Tibial nerve (tissue), 4 donors: Measurements from ENCODE around the gene MTCL1. TPM values are rescaled to one million over a fixed set of nuclear protein-coding genes. Genes with fewer than 3 reads are reported as not detected.
A peak's percentile ranks its signal among the peaks of the same experiment; 100 is the strongest.

Experiments used
- DNase-seq, 2 donors: peaks; one replicate each; pipeline ENCODE4 v3.0.0-alpha.2; 2019; ENCODE audit warnings: low spot score in 2 of 2
- H3K27ac ChIP-seq, 4 donors: fragments of 200-600 bp; sonication (generic) in 3 of 4; one replicate each; pipeline ENCODE4 v1.5.1; 2017 to 2019; ENCODE audit warnings: mild to moderate bottlenecking in 1 of 4
- H3K27me3 ChIP-seq, 2 donors: fragments of 200-600 bp; sonication (generic) in 1 of 2; one replicate each; pipeline versions ENCODE4 v1.5.1 to v1.6.0; 2017 to 2019
- H3K36me3 ChIP-seq, 3 donors: fragments of 200-600 bp; sonication (generic); one replicate each; pipeline ENCODE4 v1.5.1; 2018 to 2019
- H3K4me1 ChIP-seq, 4 donors: fragments of 200-600 bp; sonication (generic) in 3 of 4; one replicate each; pipeline ENCODE4 v1.5.1; 2017 to 2019
- H3K4me3 ChIP-seq, 4 donors: fragments of 200-600 bp; sonication (generic) in 3 of 4; one replicate each; pipeline ENCODE4 v1.5.1; 2017 to 2019; ENCODE audit warnings: mild to moderate bottlenecking in 1 of 4, moderate library complexity in 1 of 4
- H3K9me3 ChIP-seq, 4 donors: fragments of 200-600 bp; sonication (generic) in 3 of 4; one replicate each; pipeline ENCODE4 v1.5.1; 2017 to 2019
- EP300 ChIP-seq, 2 donors: sonication (generic); formaldehyde crosslinking; IDR thresholded peaks; one replicate each; pipeline ENCODE4 v1.6.1; 2017; ENCODE audit warnings: antibody characterized with exemption in 2 of 2, mild to moderate bottlenecking in 1 of 2
- POLR2A ChIP-seq, 2 donors: fragments of 450-650 bp; IDR thresholded peaks; one replicate each; pipeline ENCODE4 v1.6.1; 2017; ENCODE audit warnings: antibody characterized with exemption in 2 of 2, mild to moderate bottlenecking in 2 of 2, moderate library complexity in 2 of 2
- WGBS, 2 donors: methylation state at CpG; one replicate each; pipeline ENCODE4 v1.1.5; 2018; 5-methylcytosine and 5-hydroxymethylcytosine counted together
- total RNA-seq, 4 donors: library from RNA; depleted of rRNA; stranded (reverse); fragments of >200 nt; gene quantifications; one replicate each; pipeline ENCODE4 v1.1.0, GENCODE V29; 2016
- TF ChIP-seq, protein P1 (sequence below), 5 experiments: fragments of 200-600 bp in 3 of 5; fragments of 450-650 bp in 2 of 5; sonication (generic) in 3 of 5; IDR thresholded peaks; one replicate each; pipeline ENCODE4 v1.5.1; 2016 to 2019; ENCODE audit warnings: antibody characterized with exemption in 5 of 5, mild to moderate bottlenecking in 3 of 5, moderate library complexity in 2 of 5

MTCL1 gene
- total RNA-seq, 4 donors from 2014 or later = 4.6 to 18.3 (median 5.3) TPM

DNA sequence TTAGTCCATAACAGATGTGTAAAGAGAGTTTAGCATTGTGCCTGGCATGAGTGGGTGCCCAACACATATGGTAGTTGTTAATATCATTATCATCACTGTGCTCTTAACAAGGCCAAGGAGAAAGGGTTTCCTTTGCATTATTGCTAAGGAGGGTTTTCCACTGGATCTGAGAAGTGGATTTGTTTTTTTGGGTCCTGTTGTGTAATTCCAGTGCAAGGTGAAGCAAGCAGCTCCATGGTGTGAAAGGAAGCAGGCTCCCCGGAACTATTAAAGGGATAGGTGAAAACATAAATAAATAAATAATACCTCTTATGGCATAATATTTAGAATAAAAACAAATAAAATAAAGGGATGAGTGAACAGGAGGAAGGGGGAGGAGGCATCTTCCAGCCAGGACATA is 65.3 kb downstream of the MTCL1 start:
- DNase-seq = no peak
- no peak overlapping the region for H3K4me3 ChIP-seq
- no peaks in the 10 kb centered on the region for H3K36me3 ChIP-seq
- H3K27me3 ChIP-seq = no peaks in the 10 kb centered on the region
- no peaks in the 10 kb centered on the region for H3K9me3 ChIP-seq
- TF ChIP-seq POLR2A (IDR thresholded peaks at IDR 0.05) (no peak), EP300 (IDR thresholded peaks at IDR 0.05) (no peak)
- H3K27ac ChIP-seq = no peak overlapping the region
- H3K4me1 ChIP-seq = no peaks in the 10 kb centered on the region
- 79 to 92% methylated on average over 1 of the region's 1 CpG for WGBS, 2 donors

DNA sequence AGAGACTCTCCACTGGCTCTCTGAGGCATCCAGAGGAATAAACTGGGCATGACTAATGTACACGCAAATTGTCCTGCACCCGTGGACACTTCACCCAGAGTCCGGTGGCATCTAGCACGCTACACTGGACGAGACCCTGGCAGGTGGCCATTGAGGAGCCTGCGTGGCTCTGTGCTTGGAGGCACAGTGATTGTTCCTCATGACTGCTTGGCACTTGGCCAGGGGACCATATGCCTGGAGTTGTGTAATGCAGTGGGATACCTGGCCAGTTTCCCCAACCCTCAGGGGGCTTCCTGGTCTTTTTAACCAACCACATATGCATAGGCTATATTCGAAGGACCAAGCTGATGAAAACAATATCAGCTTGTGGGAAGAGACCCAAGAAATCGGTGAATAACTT is 66.6 kb downstream of the MTCL1 start:
- H3K9me3 ChIP-seq = no peaks in the 10 kb centered on the region
- peak in 1 of 2 donors; percentile 33 for DNase-seq
- no peaks in the 10 kb centered on the region for H3K36me3 ChIP-seq
- TF ChIP-seq, protein P1, sequence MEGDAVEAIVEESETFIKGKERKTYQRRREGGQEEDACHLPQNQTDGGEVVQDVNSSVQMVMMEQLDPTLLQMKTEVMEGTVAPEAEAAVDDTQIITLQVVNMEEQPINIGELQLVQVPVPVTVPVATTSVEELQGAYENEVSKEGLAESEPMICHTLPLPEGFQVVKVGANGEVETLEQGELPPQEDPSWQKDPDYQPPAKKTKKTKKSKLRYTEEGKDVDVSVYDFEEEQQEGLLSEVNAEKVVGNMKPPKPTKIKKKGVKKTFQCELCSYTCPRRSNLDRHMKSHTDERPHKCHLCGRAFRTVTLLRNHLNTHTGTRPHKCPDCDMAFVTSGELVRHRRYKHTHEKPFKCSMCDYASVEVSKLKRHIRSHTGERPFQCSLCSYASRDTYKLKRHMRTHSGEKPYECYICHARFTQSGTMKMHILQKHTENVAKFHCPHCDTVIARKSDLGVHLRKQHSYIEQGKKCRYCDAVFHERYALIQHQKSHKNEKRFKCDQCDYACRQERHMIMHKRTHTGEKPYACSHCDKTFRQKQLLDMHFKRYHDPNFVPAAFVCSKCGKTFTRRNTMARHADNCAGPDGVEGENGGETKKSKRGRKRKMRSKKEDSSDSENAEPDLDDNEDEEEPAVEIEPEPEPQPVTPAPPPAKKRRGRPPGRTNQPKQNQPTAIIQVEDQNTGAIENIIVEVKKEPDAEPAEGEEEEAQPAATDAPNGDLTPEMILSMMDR (IDR thresholded peaks at IDR 0.05) = no peak
- no peak for TF ChIP-seq EP300 (IDR thresholded peaks at IDR 0.05)
- no peak for TF ChIP-seq POLR2A (IDR thresholded peaks at IDR 0.05)
- 76 to 82% methylated on average over 8 of the region's 8 CpGs for WGBS, 2 donors
- H3K27me3 ChIP-seq = no peaks in the 10 kb centered on the region
- no peak overlapping the region for H3K4me3 ChIP-seq
- H3K27ac ChIP-seq = no peak overlapping the region
- H3K4me1 ChIP-seq = no peaks in the 10 kb centered on the region

DNA sequence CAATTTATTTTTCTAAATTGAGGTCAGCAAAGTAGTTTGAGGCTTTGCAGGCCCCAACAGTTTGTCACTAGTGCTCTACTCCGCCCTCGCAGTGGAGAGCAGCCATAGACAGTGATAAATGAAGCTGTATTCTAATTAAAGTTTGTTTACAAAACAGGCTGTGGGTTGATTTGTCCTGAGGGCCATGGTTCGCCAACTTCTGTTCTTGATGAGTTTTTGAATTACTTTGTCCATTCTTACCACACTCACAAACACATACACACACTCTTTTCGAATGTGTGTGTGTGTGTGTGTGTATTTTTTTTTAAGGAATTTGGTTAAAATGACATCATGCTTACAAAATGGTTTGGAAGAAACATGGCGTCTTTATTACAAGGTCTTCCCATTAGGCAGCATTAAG is 68.6 kb downstream of the MTCL1 start:
- no peak overlapping the region for H3K27ac ChIP-seq
- H3K4me3 ChIP-seq = no peak overlapping the region
- H3K9me3 ChIP-seq = no peaks in the 10 kb centered on the region
- TF ChIP-seq, protein P1 (IDR thresholded peaks at IDR 0.05) = no peak
- TF ChIP-seq EP300 (IDR thresholded peaks at IDR 0.05) = no peak
- TF ChIP-seq POLR2A (IDR thresholded peaks at IDR 0.05) = no peak
- no peak for DNase-seq
- peaks cover 0 to 5% (median 0%) of the 10 kb centered on the region in 3 donors for H3K36me3 ChIP-seq
- H3K27me3 ChIP-seq = no peaks in the 10 kb centered on the region
- 74 to 79% methylated on average over 5 of the region's 5 CpGs for WGBS, 2 donors
- no peaks in the 10 kb centered on the region for H3K4me1 ChIP-seq

DNA sequence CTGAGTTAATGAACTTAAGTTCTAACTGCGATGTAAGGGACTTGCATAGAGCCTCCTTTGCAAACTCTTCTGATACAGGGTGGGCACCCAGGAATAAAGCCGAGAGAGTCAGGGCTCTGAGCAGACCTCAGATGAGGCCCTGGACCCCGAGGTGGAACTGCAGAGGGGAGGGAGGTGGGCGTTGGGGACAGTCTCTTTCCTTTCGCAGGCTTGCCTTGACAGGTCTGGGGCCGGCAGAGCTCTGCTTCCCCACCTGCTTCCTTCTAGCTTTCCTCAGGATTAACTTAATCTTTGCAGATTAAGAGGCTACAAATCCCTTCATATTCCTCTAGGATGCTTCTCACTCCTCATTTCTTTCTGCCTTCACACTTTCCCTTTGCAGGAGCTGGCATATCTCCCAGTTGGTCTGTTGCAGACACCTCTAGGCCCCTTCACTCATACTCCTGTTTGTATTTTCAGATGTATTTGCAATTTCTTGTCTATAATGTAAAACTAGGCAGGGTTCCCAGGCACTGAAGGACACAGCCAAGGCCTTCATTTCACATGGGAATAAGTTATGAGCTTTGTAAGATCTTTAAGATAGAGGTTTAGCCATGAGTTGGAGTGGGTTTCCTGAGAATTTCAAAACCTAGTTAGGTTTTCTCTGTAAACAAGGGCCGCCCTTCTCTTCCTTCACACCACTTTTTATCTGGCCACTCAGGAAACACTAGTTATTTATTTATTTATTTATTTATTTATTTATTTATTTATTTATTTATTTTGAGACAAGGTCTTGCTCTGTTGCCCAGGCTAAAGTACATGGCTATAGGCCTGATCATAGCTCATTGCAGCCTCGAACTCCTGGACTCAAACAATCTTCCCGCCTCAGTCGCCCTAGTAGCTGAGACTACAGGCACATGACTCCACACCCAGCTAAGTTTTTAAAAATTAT is 70.9 kb downstream of the MTCL1 start:
- H3K4me3 ChIP-seq = no peak overlapping the region
- 84 to 89% methylated on average over 10 of the region's 10 CpGs for WGBS, 2 donors
- H3K9me3 ChIP-seq = no peaks in the 10 kb centered on the region
- no peaks in the 10 kb centered on the region for H3K27me3 ChIP-seq
- TF ChIP-seq EP300 (IDR thresholded peaks at IDR 0.05) (no peak), POLR2A (IDR thresholded peaks at IDR 0.05) (no peak)
- TF ChIP-seq, protein P1 (IDR thresholded peaks at IDR 0.05) = no peak
- peaks cover 0 to 9% (median 0%) of the 10 kb centered on the region in 3 donors for H3K36me3 ChIP-seq
- no peaks in the 10 kb centered on the region for H3K4me1 ChIP-seq
- H3K27ac ChIP-seq = no peak overlapping the region
- no peak for DNase-seq

DNA sequence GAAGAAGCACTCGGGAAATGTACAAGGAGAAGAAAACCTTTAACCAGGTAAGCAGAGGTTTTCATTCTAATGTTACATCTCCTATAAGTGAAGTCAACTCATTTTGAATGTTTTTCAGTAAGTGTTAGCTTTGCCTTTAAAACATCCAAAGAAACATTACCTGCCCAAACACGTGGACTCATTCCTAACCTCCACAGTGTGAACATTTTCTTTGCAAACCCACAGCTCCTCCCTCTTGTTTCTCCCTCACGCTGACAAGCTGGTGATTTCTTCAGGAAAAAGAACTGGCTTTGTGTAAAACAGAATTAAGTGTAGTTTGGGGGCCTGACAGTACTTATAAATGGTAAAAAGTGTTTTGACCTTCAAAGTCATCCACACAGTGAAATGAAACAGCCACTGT is 72.5 kb downstream of the MTCL1 start:
- WGBS, 2 donors = 53 to 59% methylated on average over 3 of the region's 3 CpGs
- Histone ChIP-seq H3K9me3 (no peaks in the 10 kb centered on the region), H3K36me3 (peaks cover 0 to 9% (median 0%) of the 10 kb centered on the region in 3 donors), H3K4me3 (no peak overlapping the region), H3K27ac (no peak overlapping the region), H3K4me1 (no peaks in the 10 kb centered on the region), H3K27me3 (no peaks in the 10 kb centered on the region)
- no peak for DNase-seq
- TF ChIP-seq, protein P1 (IDR thresholded peaks at IDR 0.05) = no peak
- TF ChIP-seq POLR2A (IDR thresholded peaks at IDR 0.05) (no peak), EP300 (IDR thresholded peaks at IDR 0.05) (no peak)
